OCI-M1 (cell line): Measurements from ENCODE around the gene CA6.
A peak's percentile ranks its signal among the peaks of the same experiment; 100 is the strongest.
"Not testable (repeated sequence)": the region's sequence is repeated elsewhere in the genome, so short reads cannot be mapped to it uniquely, and the experiment has no call there.

Experiments used
- DNase-seq: peaks from one replicate; lab custom pipeline; 2025; lab: John Stamatoyannopoulos, UW

Gene CA6

GRCh38 chr1:8926707-8927694 is 18.7 kb upstream of the CA6 start:
- no peak for DNase-seq

- no peak for DNase-seq
Observed at GRCh38 chr1:8930116-8930515, 15.6 kb upstream of the CA6 start.

- DNase-seq = not testable (repeated sequence)
Observed at GRCh38 chr1:8937051-8937450, 8.6 kb upstream of the CA6 start.

GRCh38 chr1:8937701-8938100 is 8.0 kb upstream of the CA6 start:
- DNase-seq = no peak

GRCh38 chr1:8938232-8938999 is 7.3 kb upstream of the CA6 start:
- no peak for DNase-seq

- DNase-seq = no peak
Observed at GRCh38 chr1:8939000-8939265, 6.7 kb upstream of the CA6 start.

- no peak for DNase-seq
Observed at GRCh38 chr1:8939362-8939995, 6.2 kb upstream of the CA6 start.

- DNase-seq = no peak
Observed at GRCh38 chr1:8941906-8942305, 3.8 kb upstream of the CA6 start.

GRCh38 chr1:8943498-8944405 is 1.9 kb upstream of the CA6 start:
- no peak for DNase-seq

GRCh38 chr1:8947127-8947691 is 1.5 kb downstream of the CA6 start:
- no peak for DNase-seq

- no peak for DNase-seq
Observed at GRCh38 chr1:8950309-8950708, 4.6 kb downstream of the CA6 start.

GRCh38 chr1:8951231-8951630 is 5.6 kb downstream of the CA6 start:
- no peak for DNase-seq

GRCh38 chr1:8955406-8955805 is 9.7 kb downstream of the CA6 start:
- DNase-seq = no peak

GRCh38 chr1:8956461-8957349 is 11.0 kb downstream of the CA6 start:
- DNase-seq = no peak

GRCh38 chr1:8962812-8963530 is 17.3 kb downstream of the CA6 start:
- peak; percentile 48 for DNase-seq

- no peak for DNase-seq
Observed at GRCh38 chr1:8963963-8964362, 18.3 kb downstream of the CA6 start.

- no peak for DNase-seq
Observed at GRCh38 chr1:8965121-8965820, 19.6 kb downstream of the CA6 start.

GRCh38 chr1:8966606-8967005 is 20.9 kb downstream of the CA6 start:
- DNase-seq = no peak

- DNase-seq = not testable (repeated sequence)
Observed at GRCh38 chr1:8968902-8969301, 23.2 kb downstream of the CA6 start.
